Epidermal melanocyte (primary cell): ENCODE measurements around the gene INF2.
A peak's percentile ranks its signal among the peaks of the same experiment; 100 is the strongest.

Experiments
- DNase-seq: peaks from one replicate; pipeline ENCODE4 v3.0.0; 2011; ENCODE audit warnings: low spot score; ENCODE audit not compliant: insufficient read length

INF2 gene

GRCh38 chr14:104734051-104734587, 44.7 kb downstream of the INF2 start:
- DNase-seq = no peak

DNA sequence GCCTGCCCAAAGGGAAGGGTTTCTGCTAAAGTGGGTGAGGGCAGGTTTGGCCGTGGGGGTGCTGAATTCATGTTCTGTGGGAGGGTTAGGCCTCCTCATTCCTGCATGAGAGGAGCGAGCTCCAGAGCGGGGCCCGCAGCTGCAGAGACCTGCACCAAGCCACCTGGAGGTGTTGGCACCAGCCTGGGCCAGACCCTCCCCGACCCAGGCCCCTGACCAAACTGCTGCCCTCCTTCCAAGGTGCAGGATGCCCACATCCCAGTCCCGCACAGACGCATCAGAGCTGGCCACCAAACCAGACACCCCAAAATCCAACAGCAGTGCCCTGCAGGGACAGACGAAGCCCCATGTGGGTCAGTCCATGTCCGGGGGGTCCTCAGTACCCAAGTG, 45.2 kb downstream of the INF2 start:
- DNase-seq = no peak

DNA sequence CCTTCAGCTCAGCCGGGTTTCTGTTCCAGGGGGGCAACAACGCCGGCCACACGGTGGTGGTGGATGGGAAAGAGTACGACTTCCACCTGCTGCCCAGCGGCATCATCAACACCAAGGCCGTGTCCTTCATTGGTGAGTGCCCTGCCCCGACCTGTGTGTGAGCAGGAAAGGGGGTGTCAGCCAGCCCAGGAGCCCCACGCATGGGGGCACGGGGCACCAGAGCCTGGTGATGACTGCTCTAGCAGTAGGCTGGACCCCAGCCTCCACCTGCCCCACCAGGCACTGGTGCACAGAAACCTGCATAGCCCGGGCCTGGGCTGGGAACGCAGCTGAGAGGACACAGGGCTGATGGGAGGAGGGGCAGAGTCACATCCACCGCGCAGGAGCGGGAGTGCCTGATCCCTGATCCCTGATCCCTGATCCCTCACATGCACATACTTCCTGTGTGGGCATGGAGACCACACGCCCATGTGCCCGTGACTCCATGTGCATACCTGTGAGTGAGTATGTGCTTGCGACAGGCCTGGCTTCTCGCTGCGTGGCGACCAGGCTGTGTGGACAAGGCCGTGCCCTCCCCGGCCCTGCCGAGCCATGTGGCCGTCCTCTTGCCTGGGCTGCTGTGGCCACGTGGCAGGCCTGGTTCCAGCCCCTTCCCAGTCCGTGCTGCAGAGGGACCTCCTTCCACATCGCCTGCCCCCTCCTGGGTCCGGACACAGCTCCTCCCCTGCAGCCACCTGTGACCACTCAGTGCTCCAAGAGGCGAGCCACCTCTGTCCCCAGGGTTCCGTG, 45.8 kb downstream of the INF2 start:
- DNase-seq = no peak

GRCh38 chr14:104735830-104736642, 46.6 kb downstream of the INF2 start:
- DNase-seq = peak; percentile 94

DNA sequence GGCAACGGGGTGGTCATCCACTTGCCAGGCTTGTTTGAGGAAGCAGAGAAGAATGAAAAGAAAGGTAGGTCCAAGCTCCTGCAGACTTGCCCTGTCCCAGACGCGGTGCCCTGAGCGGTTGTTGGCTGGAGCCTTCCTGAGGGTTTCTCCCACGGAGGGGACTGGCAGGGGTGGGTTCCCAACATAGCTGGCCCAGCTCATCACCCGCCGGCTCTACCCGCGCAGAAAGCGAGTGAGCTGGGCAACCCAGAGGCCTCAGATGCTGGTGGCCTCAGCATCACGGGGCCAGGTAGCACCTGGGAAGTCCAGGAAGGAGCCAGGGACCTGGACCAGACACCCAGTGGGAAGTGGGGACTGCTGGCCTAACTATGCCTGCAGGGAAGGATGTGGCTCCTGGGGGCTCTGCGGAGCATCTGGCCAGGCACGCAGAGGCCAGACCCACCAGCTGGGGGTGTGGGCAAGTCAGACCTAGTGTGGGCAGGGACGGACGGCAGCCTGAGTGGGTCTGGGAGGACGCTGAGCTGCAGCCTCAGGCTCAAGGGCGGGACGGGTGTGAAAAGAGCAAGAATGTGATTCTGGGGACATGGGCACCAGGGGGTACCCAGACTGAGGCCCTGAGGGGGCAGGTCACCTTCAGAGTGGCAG, 49.1 kb downstream of the INF2 start:
- no peak for DNase-seq

GRCh38 chr14:104739026-104739425, 49.6 kb downstream of the INF2 start:
- DNase-seq = no peak

- DNase-seq = no peak
Measured at GRCh38 chr14:104739546-104740516, 50.4 kb downstream of the INF2 start.

DNA sequence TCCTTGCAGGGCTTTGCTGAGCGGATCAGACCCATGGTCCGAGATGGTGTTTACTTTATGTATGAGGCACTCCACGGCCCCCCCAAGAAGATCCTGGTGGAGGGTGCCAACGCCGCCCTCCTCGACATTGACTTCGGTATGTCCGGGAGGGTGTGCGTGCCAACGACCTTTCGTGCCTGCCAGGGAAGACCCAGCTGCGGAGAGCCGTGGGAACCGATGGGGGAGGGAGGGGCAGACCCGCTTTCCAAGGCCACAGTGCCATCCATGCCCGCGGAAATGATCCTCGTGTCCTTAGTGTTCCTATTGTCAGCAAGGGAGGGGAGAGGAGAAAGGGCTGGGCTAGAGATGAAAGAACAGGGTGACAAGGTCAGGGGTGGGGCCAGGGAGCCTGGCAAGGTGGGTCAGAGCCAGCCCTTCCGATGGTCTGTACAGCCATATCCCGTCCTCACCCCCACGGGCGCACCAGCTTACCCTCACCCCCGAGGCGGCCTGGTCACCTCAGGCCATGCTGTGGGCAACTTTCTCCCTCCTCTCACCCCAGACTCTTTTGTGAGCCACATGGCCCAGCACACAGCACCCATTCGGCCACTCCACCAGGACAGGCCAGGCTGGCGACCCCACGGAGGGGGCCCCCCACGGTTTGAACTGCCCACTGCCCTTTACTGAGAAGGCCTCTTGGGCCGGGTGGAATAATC, 51.8 kb downstream of the INF2 start:
- DNase-seq = no peak

- no peak for DNase-seq
Measured at GRCh38 chr14:104741803-104742251, 52.4 kb downstream of the INF2 start.

DNA sequence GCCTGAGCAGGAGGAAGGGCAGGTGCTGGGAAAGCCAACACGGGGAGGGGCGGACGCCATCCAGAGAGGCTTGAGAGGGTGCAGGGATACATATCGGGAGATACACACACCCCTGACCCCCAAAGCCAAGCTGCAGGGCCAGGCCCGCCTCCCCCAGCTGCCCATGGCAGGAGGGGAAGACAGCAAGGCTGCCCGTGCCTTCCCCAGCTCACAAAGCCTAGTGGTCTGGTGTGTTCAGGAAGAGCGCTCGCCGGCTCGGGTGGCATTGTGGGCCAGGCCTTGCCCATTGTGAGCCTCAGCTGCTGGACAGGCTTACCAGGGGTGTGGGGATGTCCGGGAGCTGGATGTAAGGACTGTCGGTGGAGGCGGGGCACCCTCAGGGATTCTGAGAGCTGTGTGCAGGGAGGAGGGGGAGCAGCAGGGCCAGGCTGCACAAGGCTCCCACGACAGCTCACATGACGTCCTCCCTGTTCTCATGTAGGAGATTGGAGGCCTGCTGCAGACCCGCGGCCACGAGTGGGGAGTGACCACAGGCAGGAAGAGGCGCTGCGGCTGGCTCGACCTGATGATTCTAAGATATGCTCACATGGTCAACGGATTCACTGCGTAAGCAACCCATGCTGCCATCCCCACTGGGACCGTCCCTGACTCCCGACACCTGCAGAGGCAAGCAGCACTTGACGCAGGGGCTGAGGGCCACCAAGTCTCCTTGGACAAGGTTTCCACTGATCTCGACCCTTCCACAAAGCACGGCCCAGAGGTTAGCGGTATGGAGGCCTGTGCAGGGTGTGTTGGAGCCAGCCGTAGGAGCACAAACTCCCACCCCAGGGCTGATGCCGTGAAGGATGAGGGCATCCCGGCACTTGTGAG, 53.4 kb downstream of the INF2 start:
- DNase-seq = no peak

GRCh38 chr14:104743461-104744380, 54.3 kb downstream of the INF2 start:
- no peak for DNase-seq

DNA sequence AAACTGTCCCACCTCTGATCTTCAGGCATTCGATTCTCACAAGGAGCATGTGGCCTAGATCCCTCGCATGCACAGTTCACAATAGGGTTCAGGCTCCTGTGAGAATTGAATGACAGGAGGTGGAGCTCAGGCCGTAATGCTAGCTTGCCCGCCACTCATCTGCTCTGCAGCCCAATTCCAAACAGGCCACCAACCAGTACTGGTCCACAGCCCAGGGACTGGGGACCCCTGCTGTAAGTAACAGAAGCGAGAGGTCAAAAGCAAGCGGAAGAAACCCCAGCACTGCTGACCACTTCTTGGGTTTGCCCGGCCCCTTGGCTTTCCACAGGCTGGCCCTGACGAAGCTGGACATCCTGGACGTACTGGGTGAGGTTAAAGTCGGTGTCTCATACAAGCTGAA, 55.1 kb downstream of the INF2 start:
- DNase-seq = no peak

DNA sequence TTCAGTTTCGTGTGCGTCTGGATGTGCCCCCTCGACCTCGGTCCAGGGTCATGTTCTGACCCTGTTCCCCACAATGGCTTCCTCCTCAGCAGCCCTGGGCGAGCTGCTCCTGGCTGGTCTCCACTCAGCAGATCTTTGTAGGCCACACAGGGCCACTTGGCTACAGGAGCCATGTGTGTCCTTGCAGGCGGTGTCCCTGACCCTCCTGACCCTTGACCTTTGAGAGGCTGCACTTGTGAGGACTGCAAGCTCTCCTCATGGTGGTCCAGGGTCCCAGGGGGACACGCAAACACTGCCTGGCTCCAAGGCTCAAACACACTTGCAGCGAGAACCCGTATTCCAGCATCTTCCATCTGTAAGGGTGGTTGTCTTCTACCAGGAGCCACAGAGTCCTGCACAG, 56.0 kb downstream of the INF2 start:
- DNase-seq = no peak

DNA sequence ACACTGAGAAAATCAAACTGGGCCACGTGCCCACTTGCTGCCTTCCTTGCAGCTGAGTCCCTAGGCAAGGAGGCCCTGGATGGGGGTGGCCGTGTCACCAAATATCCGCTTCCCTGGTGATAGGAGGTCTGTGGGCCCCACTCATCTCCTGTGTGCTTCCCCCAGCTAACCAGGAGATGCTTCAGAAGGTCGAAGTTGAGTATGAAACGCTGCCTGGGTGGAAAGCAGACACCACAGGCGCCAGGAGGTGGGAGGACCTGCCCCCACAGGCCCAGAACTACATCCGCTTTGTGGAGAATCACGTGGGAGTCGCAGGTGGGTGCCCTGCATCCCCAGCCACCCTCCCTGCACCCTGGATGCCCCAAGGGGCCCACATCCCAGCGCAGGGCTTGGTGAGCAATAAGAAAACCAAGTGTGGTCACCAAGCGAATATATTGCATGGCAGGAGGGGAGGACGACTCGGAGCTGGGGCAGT, 56.7 kb downstream of the INF2 start:
- no peak for DNase-seq

DNA sequence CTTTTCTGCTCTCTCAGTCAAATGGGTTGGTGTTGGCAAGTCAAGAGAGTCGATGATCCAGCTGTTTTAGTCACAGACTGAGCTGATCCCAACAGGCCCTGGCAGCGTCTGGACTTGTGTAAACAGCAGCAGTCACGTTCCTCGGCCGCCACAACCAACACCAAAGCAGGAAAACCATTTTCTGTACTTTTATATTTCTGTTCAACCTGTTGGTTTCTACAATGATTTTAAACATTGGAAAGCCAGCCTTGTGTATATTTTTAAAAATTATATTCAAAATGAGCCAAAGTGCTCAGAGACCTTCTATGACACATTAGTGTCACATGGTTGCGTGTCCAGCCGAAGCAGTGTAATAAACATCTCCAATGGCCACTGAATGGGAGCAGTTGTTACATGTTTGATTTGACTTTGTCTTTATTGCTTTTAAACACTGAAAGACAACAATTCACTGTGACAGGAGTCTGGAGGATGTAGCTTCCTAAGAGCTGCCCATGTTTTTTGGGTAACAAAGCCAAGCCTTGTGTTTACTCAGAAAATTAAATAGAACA, 57.6 kb downstream of the INF2 start:
- DNase-seq = no peak

- DNase-seq = no peak
Measured at GRCh38 chr14:104747876-104748275, 58.5 kb downstream of the INF2 start.

DNA sequence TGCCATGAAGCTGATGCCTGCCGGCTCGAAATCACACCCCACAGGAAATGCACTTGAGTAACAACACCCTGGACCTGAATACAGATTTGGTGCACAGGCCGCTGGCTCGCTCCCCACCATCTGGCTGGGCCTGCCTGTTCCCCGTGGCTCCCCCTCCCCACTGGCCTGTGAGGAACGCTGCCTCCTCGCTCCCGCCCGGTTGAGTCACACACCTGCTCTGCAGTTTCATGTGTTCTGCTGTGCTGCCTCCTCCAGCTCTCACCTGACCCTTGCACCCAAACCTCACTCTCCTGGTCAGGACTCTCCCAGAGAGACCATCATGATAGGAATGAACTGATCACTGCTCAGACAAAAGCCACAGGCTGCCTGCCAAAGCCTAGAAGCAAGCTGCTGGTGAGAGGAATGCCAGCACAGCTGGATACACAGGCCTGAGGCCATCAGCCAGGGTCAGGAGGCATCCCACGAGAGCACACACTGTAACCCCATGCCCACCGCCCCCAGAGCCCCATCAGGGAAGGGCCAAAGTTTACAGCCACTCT, 59.8 kb downstream of the INF2 start:
- no peak for DNase-seq
